ENCODE results near the gene SGO1.

DNA sequence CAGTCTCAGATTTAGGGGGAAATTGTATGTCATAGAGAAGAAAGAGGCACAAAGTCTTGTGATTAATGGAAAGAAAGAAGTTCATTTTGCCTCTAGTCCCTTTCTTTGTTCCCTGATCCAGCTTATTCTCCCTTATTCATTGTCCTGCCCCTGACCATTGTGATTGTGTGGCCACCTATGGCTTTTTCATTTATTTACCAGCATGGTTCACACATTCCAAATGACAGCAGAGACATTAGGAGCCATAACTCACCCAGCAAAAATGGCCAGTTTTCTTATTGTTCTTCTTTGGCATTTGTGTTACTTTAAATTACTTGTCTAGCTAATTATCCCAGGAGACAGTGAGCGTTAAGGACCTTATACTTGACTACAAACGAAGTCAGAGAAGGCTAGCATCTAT lies 36.3 kb upstream of the SGO1 start:
- TF ChIP-seq CTCF (IDR thresholded peaks at IDR 0.05) (no peak), POLR2AphosphoS5 (IDR thresholded peaks at IDR 0.05) (no peak)
